SK-MEL-5 (cell line): ENCODE measurements around the gene HS6ST2. TPM values are rescaled to one million over a fixed set of nuclear protein-coding genes. Genes with fewer than 3 reads are reported as not detected.
A peak's percentile ranks its signal among the peaks of the same experiment; 100 is the strongest.
"Not testable (repeated sequence)": the region's sequence is repeated elsewhere in the genome, so short reads cannot be mapped to it uniquely, and the experiment has no call there.

Source experiments
- DNase-seq: peaks from one replicate; pipeline ENCODE4 v3.0.0-alpha.2; 2016; ENCODE audit warnings: low read depth, low spot score
- in situ Hi-C: cut with HindIII; loops from 2 replicates; pipeline ENCODE4 v1.10.0; 2016; ENCODE audit warnings: low sequenced_read_pairs, high pct_unique_total_duplicates, low pct_unique_long_range_greater_than_20kb
- polyA plus RNA-seq, 2 experiments: library from polyadenylated mRNA; depleted of rRNA; stranded (reverse); fragments of >200 nt; gene quantifications; 2 replicates each; pipeline ENCODE4 v1.2.3, GENCODE V29; 2015
- total RNA-seq: library from RNA; depleted of rRNA; stranded (reverse); fragments of >200 nt; shearing (Covaris generic); gene quantifications from 2 replicates; pipeline ENCODE4 v1.2.3, GENCODE V29; 2014; rRNA removed

The HS6ST2 gene
- 4.6 and 5.6 TPM in 2 replicates for total RNA-seq
- polyA plus RNA-seq (2015; cell fraction: cytosol; rRNA removed) = 3.6 and 7.4 TPM in 2 replicates
- polyA plus RNA-seq (2015; cell fraction: nucleus; rRNA removed) = 0.53 and 1.1 TPM in 2 replicates

- DNase-seq = no peak
- in situ Hi-C loops = no loop called here
These were observed at the start of gene HS6ST2 for GRCh38 chrX:132958091-132958703. TSS of gene HS6ST2 (minus strand) at chrX:132958629.

- no peak for DNase-seq
- in situ Hi-C loops = no loop called here
These were observed 49.0 kb upstream of the HS6ST2 start for GRCh38 chrX:133007458-133007857.

GRCh38 chrX:133005616-133006015 is 47.2 kb upstream of the HS6ST2 start:
- no peak for DNase-seq
- in situ Hi-C loops = no loop called here

- in situ Hi-C loops = no loop called here
- DNase-seq = peak; percentile 43
These were observed 46.6 kb upstream of the HS6ST2 start for GRCh38 chrX:133005042-133005441.

- no peak for DNase-seq
- in situ Hi-C loops = no loop called here
These were observed 40.8 kb upstream of the HS6ST2 start for GRCh38 chrX:132999209-132999608.

GRCh38 chrX:132990835-132991234 is 32.4 kb upstream of the HS6ST2 start:
- in situ Hi-C loops = no loop called here
- no peak for DNase-seq

GRCh38 chrX:132986556-132986955 is 28.1 kb upstream of the HS6ST2 start:
- in situ Hi-C loops = no loop called here
- DNase-seq = no peak

GRCh38 chrX:132984058-132984650 is 25.7 kb upstream of the HS6ST2 start:
- no peak for DNase-seq
- in situ Hi-C loops = no loop called here

GRCh38 chrX:132983496-132983895 is 25.1 kb upstream of the HS6ST2 start:
- in situ Hi-C loops = no loop called here
- DNase-seq = no peak

- DNase-seq, in situ Hi-C loops: not testable (repeated sequence)
These were observed 21.6 kb upstream of the HS6ST2 start for GRCh38 chrX:132980035-132980434.

- in situ Hi-C loops = no loop called here
- no peak for DNase-seq
These were observed 10.0 kb upstream of the HS6ST2 start for GRCh38 chrX:132968296-132968949.

- no peak for DNase-seq
- in situ Hi-C loops = no loop called here
These were observed 8.6 kb upstream of the HS6ST2 start for GRCh38 chrX:132967049-132967448.

- in situ Hi-C loops = no loop called here
- DNase-seq = no peak
These were observed 7.0 kb upstream of the HS6ST2 start for GRCh38 chrX:132965461-132965860.

- no peak for DNase-seq
- in situ Hi-C loops = no loop called here
These were observed 3.1 kb upstream of the HS6ST2 start for GRCh38 chrX:132961511-132961910.

GRCh38 chrX:132957211-132958090 is 978 bp downstream of the HS6ST2 start:
- DNase-seq = no peak
- in situ Hi-C loops = no loop called here

GRCh38 chrX:132956421-132957210 is 1.8 kb downstream of the HS6ST2 start:
- DNase-seq = no peak
- in situ Hi-C loops = no loop called here

GRCh38 chrX:132955690-132956089 is 2.7 kb downstream of the HS6ST2 start:
- in situ Hi-C loops = no loop called here
- no peak for DNase-seq
